Measurements from ENCODE around the gene RBM20.

DNA sequence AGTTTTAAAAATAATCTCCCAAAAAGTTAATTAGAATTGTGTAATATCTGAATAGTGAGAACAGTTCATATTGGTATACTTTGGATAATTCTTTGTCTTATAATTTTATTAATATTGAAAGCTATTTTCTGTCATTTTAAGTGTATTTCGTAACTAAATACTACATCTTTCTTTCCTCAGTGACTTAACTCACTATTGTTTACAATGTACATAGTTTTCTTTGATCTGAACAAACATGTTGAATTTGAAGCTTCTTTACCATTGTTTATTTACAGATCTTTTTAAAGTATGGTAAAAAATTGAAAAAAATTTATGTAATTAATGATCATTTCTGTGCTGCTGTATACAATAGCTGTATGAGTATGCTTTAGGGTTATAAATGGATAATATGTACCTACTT is 232.7 kb downstream of the RBM20 start:
- TF ChIP-seq, protein P1, sequence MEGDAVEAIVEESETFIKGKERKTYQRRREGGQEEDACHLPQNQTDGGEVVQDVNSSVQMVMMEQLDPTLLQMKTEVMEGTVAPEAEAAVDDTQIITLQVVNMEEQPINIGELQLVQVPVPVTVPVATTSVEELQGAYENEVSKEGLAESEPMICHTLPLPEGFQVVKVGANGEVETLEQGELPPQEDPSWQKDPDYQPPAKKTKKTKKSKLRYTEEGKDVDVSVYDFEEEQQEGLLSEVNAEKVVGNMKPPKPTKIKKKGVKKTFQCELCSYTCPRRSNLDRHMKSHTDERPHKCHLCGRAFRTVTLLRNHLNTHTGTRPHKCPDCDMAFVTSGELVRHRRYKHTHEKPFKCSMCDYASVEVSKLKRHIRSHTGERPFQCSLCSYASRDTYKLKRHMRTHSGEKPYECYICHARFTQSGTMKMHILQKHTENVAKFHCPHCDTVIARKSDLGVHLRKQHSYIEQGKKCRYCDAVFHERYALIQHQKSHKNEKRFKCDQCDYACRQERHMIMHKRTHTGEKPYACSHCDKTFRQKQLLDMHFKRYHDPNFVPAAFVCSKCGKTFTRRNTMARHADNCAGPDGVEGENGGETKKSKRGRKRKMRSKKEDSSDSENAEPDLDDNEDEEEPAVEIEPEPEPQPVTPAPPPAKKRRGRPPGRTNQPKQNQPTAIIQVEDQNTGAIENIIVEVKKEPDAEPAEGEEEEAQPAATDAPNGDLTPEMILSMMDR (IDR thresholded peaks at IDR 0.05; ENCODE audit: poor library complexity), result no peak
- no peak for TF ChIP-seq EZH2 (IDR thresholded peaks at IDR 0.05; ENCODE audit: borderline replicate concordance)

All from hepatocyte (in vitro differentiated cells).